MM.1S (cell line): ENCODE measurements around the gene SDC3.

Source experiments
- CTCF ChIP-seq: fragments of 300-600 bp; sonication (generic); IDR thresholded peaks from 2 replicates; pipeline ENCODE4 v1.5.1; 2016; ENCODE audit warnings: antibody characterized with exemption, low read length, mixed read lengths
- EZH2phosphoT487 ChIP-seq: fragments of 300-600 bp; sonication (generic); IDR thresholded peaks from 2 replicates; pipeline ENCODE4 v1.6.1; 2018; ENCODE audit warnings: antibody characterized with exemption, low read length

GRCh38 chr1:30912224-30912623 is 3.7 kb upstream of the SDC3 start:
- no peak for TF ChIP-seq CTCF
- no peak for TF ChIP-seq EZH2phosphoT487
